HG03439 (cell line): Measurements from ENCODE around the gene FOXO6.

Experiments used
- ATAC-seq: cut with Tn5 transposase; IDR thresholded peaks from one replicate; pipeline ENCODE4 v1.9.1; 2021; ENCODE audit warnings: mild to moderate bottlenecking, moderate library complexity; ENCODE audit not compliant: unreplicated experiment

Gene FOXO6

GRCh38 chr1:41419584-41420295 is 58.5 kb downstream of the FOXO6 start:
- ATAC-seq: no peak

GRCh38 chr1:41420351-41420750 is 59.1 kb downstream of the FOXO6 start:
- no peak for ATAC-seq

- ATAC-seq: no peak
These were observed 59.6 kb downstream of the FOXO6 start for GRCh38 chr1:41420860-41421259.

GRCh38 chr1:41422306-41422705 is 61.1 kb downstream of the FOXO6 start:
- no peak for ATAC-seq

GRCh38 chr1:41423511-41424191 is 62.4 kb downstream of the FOXO6 start:
- no peak for ATAC-seq

GRCh38 chr1:41424581-41425118 is 63.4 kb downstream of the FOXO6 start:
- ATAC-seq: no peak

- ATAC-seq: no peak
These were observed 64.1 kb downstream of the FOXO6 start for GRCh38 chr1:41425369-41425768.

GRCh38 chr1:41426201-41426890 is 65.1 kb downstream of the FOXO6 start:
- no peak for ATAC-seq

GRCh38 chr1:41427122-41427913 is 66.1 kb downstream of the FOXO6 start:
- ATAC-seq: no peak

GRCh38 chr1:41427916-41428737 is 66.9 kb downstream of the FOXO6 start:
- no peak for ATAC-seq

GRCh38 chr1:41428738-41429640 is 67.8 kb downstream of the FOXO6 start:
- ATAC-seq: no peak

GRCh38 chr1:41429641-41430035 is 68.4 kb downstream of the FOXO6 start:
- no peak for ATAC-seq

GRCh38 chr1:41430069-41430468 is 68.8 kb downstream of the FOXO6 start:
- ATAC-seq: no peak

- no peak for ATAC-seq
These were observed 69.3 kb downstream of the FOXO6 start for GRCh38 chr1:41430582-41430981.

GRCh38 chr1:41431490-41432350 is 70.5 kb downstream of the FOXO6 start:
- no peak for ATAC-seq
